Thyroid gland (tissue), 4 donors: Measurements from ENCODE around the gene COASY. TPM values are rescaled to one million over a fixed set of nuclear protein-coding genes. Genes with fewer than 3 reads are reported as not detected.

Experiments used
- DNase-seq, 2 donors: peaks; one replicate each; pipeline ENCODE4 v3.0.0-alpha.2; 2019
- H3K27ac ChIP-seq, 3 donors: fragments of 200-600 bp; sonication (generic); 1 replicate in 2 of 3; 2 replicates in 1 of 3; pipeline ENCODE4 v1.5.1; 2016 to 2019; ENCODE audit warnings: mild to moderate bottlenecking in 1 of 3, moderate library complexity in 1 of 3
- H3K27me3 ChIP-seq: fragments of 200-600 bp; sonication (generic); one replicate; pipeline ENCODE4 v1.5.1; 2019
- H3K36me3 ChIP-seq, 2 donors: fragments of 200-600 bp; sonication (generic); one replicate each; pipeline ENCODE4 v1.5.1; 2016 to 2019
- H3K4me1 ChIP-seq, 2 donors: fragments of 200-600 bp; sonication (generic); one replicate each; pipeline ENCODE4 v1.5.1; 2017 to 2019
- H3K4me3 ChIP-seq, 3 donors: fragments of 200-600 bp; sonication (generic); replicated peaks in 1 of 3; 1 replicate in 2 of 3; 2 replicates in 1 of 3; pipeline ENCODE4 v1.5.1; 2016; ENCODE audit warnings: mild to moderate bottlenecking in 1 of 3
- H3K9me3 ChIP-seq: fragments of 200-600 bp; sonication (generic); one replicate; pipeline ENCODE4 v1.5.1; 2017
- CTCF ChIP-seq, 6 experiments: fragments of 200-600 bp in 3 of 6; fragments of 450-650 bp in 3 of 6; sonication (generic) in 3 of 6; IDR thresholded peaks; one replicate each; pipeline ENCODE4 v1.5.1; 2016 to 2019; ENCODE audit warnings: antibody characterized with exemption in 6 of 6, mild to moderate bottlenecking in 2 of 6, inconsistent platforms in 1 of 6, moderate library complexity in 1 of 6
- POLR2A ChIP-seq, 2 donors: fragments of 450-650 bp; IDR thresholded peaks; one replicate each; pipeline ENCODE4 v1.6.1; 2017; ENCODE audit warnings: antibody characterized with exemption in 2 of 2, mild to moderate bottlenecking in 2 of 2, moderate library complexity in 1 of 2
- WGBS, 2 donors: methylation state at CpG; one replicate each; pipeline ENCODE4 v1.1.5; 2017; 5-methylcytosine and 5-hydroxymethylcytosine counted together
- intact Hi-C: fragments of 100-400 bp; cut with DNase I; formaldehyde crosslinking; loops from one replicate; pipeline ENCODE4 v1.15.1; 2023
- total RNA-seq, 4 donors: library from RNA; depleted of rRNA; stranded (reverse); fragments of >200 nt; gene quantifications; one replicate each; pipeline ENCODE4 v1.2.3, GENCODE V29; 2016

COASY gene
- total RNA-seq, 4 donors from 2014 or later = 32.7 to 60.9 (median 48.7) TPM

GRCh38 chr17:42559075-42559474 is 2.9 kb upstream of the COASY start:
- DNase-seq = peak in 1 of 2 donors; percentile 46

DNA sequence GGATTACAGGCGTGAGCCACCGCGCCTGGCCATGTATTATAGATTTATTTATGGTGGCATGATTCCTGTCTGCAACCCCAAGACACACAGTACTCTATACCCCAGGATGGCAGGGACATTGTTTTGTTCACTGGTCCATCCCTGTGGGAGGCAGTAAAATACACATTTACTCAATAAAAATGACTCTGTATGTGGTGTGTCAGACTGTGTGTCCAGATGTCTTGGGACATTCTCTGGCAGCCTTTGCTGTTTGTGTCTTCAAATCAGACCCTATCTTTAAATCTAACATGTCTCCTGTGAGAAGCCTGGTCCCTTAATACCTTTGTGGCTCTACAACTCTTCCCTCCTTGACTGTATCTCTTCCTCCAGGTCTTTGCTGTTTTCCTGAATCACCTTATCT is 1.7 kb upstream of the COASY start:
- 96% methylated on average over 3 of the region's 3 CpGs for WGBS, 2 donors
- intact Hi-C loops = no loop called here
- Histone ChIP-seq H3K36me3 (peaks cover 8 to 9% of the 10 kb centered on the region in 2 donors), H3K27me3 (no peaks in the 10 kb centered on the region), H3K4me1 (peaks cover 28 to 29% of the 10 kb centered on the region in 2 donors), H3K4me3 (no peak overlapping the region), H3K9me3 (no peaks in the 10 kb centered on the region), H3K27ac (no peak overlapping the region)
- TF ChIP-seq CTCF (IDR thresholded peaks at IDR 0.05) = no peak
- no peak for TF ChIP-seq POLR2A (IDR thresholded peaks at IDR 0.05)
- DNase-seq = no peak

More at GRCh38 chr17:42559075-42559474, 2.9 kb upstream of the COASY start:
- intact Hi-C loops = no loop called here
- no peak overlapping the region for H3K4me3 ChIP-seq
- WGBS, 2 donors = 74 to 75% methylated on average over 6 of the region's 6 CpGs
- H3K4me1 ChIP-seq = peaks cover 29 to 32% of the 10 kb centered on the region in 2 donors
- no peak for TF ChIP-seq POLR2A (IDR thresholded peaks at IDR 0.05)
- TF ChIP-seq CTCF (IDR thresholded peaks at IDR 0.05) = no peak
- peak overlapping the region in 2 of 3 donors; percentile 30 to 38 for H3K27ac ChIP-seq
- H3K36me3 ChIP-seq = no peaks in the 10 kb centered on the region
- H3K27me3 ChIP-seq = no peaks in the 10 kb centered on the region
- no peaks in the 10 kb centered on the region for H3K9me3 ChIP-seq

DNA sequence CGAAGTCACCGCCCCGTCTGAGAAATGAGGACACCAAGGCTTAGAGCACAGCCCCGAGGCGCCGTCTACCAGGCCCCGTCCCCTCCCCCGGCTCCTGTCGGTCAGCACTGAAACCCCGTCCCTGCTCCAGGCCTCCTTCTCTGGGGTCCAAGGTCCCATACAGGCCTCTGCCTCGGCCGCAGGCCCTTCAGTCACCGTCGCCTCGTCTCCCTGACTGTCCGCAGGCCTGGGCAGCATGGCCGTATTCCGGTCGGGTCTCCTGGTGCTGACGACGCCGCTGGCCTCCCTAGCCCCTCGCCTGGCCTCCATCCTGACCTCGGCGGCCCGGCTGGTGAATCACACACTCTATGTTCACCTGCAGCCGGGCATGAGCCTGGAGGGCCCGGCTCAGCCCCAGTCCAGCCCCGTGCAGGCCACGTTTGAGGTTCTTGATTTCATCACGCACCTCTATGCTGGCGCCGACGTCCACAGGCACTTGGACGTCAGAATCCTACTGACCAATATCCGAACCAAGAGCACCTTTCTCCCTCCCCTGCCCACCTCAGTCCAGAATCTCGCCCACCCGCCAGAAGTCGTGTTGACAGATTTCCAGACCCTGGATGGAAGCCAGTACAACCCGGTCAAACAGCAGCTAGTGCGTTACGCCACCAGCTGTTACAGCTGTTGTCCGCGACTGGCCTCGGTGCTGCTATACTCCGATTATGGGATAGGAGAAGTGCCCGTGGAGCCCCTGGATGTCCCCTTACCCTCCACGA is 617 bp downstream of the COASY start:
- DNase-seq = no peak
- 7 to 22% methylated on average over 21 to 24 of the region's 48 CpGs for WGBS, 2 donors
- Histone ChIP-seq H3K4me1 (peaks cover 32 to 34% of the 10 kb centered on the region in 2 donors), H3K4me3 (peak overlapping the region; percentile 78 to 88 (median 82)), H3K36me3 (peaks cover 16 to 17% of the 10 kb centered on the region in 2 donors), H3K9me3 (no peaks in the 10 kb centered on the region), H3K27me3 (no peaks in the 10 kb centered on the region), H3K27ac (peak overlapping the region; percentile 37 to 74 (median 69))
- intact Hi-C loops = no loop called here
- TF ChIP-seq POLR2A (IDR thresholded peaks at IDR 0.05) (no peak), CTCF (IDR thresholded peaks at IDR 0.05) (no peak)

DNA sequence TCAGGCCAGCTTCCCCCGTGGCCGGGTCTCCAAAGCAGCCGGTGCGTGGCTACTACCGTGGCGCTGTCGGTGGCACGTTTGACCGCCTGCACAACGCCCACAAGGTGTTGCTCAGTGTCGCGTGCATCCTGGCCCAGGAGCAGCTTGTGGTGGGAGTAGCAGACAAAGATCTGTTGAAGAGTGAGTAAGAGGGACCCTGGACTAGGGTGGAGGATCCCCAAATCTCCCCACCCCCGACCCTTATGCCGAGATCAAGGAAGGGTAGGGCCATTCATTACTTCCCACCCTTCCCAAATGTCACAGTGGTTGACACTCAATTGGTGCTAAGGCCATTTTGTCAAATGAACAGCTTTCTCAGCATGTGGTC is 1.2 kb downstream of the COASY start:
- no peak for TF ChIP-seq CTCF (IDR thresholded peaks at IDR 0.05)
- no peak for TF ChIP-seq POLR2A (IDR thresholded peaks at IDR 0.05)
- Histone ChIP-seq H3K36me3 (peaks cover 16 to 17% of the 10 kb centered on the region in 2 donors), H3K9me3 (no peaks in the 10 kb centered on the region), H3K4me1 (peaks cover 38 to 40% of the 10 kb centered on the region in 2 donors), H3K4me3 (peak overlapping the region in 2 of 3 donors; percentile 78 to 82), H3K27ac (peak overlapping the region in 1 of 3 donors; percentile 69), H3K27me3 (no peaks in the 10 kb centered on the region)
- WGBS, 2 donors = 77 to 81% methylated on average over 13 to 14 of the region's 14 CpGs
- intact Hi-C loops = no loop called here
- DNase-seq = no peak

DNA sequence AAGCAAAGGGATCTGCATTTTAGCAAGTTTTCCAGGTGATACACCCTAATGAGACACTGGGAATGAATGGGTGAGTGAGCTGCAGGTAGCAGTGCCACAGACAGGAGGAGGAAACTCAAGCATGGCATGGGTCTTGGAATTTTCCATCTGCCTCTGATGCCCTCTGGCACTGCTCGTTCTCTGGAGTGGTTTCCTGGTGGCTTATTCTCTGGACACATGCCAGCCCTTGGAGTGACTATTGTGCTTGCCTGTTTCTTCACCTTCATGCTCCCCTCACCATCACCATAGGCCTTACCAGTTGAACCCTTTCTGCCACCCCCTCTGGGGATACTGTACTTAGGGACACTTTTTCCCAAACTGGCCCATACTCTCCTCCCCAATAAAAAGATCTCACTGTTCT is 1.6 kb downstream of the COASY start:
- Histone ChIP-seq H3K9me3 (no peaks in the 10 kb centered on the region), H3K27me3 (no peaks in the 10 kb centered on the region), H3K36me3 (peaks cover 18% of the 10 kb centered on the region in 2 donors), H3K27ac (peak overlapping the region; percentile 26 to 69 (median 58)), H3K4me1 (peaks cover 42 to 43% of the 10 kb centered on the region in 2 donors), H3K4me3 (no peak overlapping the region)
- intact Hi-C loops = no loop called here
- TF ChIP-seq POLR2A (IDR thresholded peaks at IDR 0.05) = no peak
- TF ChIP-seq CTCF (IDR thresholded peaks at IDR 0.05) = peak in 3 of 6 experiments; percentile 17 to 36 (median 33)
- 6 to 29% methylated on average over 1 of the region's 1 CpG for WGBS, 2 donors
- peak; percentile 81 to 84 for DNase-seq
